ENCODE measurements around the gene SPSB1.
A peak's percentile ranks its signal among the peaks of the same experiment; 100 is the strongest.

Gene SPSB1

DNA sequence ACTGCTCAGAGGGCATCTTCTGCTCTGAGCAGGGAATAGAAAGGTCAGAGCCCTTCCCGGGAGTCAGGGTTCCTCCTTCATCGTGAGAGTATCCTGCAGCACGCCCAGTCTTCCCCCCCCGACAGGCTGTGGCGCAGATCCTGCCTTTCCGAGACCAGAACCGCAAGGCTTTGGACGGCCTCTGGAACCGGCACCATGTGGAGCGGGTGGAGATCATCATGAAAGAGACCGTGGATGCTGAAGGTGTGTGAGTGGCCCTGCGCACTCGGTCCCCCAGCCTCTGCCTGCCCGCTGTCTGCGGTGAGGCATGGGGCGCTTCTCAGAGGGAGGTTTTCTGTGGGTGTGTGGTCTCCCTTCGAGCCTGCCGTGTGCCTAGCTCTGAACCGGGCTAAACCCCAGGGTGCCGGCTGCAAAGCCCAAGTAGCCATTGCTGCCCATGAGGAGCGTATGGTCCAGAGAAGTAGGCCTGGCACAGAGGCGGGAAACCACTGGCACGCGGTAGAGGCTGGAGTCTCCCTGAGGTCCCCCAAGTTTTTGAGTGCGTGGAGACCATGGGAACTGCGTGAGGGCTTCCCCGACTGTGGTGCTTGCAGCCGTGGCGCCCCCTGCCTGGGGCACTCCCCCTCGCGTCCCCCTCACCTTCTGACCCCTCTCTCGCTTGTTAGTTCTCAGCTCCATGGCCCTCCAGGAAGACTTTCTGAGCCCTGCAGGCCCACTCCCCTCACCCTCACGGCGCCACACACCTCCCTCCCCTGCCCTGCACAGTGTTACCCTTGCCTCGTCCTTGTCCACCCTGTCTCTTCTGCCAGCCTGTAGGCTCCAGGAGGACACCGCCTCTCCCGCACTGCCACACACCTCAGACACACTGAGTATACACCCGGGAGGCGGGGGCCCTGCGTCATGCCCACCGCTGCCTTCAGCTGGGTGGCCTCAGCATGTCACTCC lies 45.6 kb upstream of the SPSB1 start:
- in situ Hi-C loops (cut with MboI; ENCODE audit: low pct_unique_long_range_greater_than_20kb, low sequenced_read_pairs, unreplicated experiment): no loop called here
- DNase-seq (ENCODE audit: low spot score): no peak
- TF ChIP-seq, protein P1, sequence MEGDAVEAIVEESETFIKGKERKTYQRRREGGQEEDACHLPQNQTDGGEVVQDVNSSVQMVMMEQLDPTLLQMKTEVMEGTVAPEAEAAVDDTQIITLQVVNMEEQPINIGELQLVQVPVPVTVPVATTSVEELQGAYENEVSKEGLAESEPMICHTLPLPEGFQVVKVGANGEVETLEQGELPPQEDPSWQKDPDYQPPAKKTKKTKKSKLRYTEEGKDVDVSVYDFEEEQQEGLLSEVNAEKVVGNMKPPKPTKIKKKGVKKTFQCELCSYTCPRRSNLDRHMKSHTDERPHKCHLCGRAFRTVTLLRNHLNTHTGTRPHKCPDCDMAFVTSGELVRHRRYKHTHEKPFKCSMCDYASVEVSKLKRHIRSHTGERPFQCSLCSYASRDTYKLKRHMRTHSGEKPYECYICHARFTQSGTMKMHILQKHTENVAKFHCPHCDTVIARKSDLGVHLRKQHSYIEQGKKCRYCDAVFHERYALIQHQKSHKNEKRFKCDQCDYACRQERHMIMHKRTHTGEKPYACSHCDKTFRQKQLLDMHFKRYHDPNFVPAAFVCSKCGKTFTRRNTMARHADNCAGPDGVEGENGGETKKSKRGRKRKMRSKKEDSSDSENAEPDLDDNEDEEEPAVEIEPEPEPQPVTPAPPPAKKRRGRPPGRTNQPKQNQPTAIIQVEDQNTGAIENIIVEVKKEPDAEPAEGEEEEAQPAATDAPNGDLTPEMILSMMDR (IDR thresholded peaks at IDR 0.05; ENCODE audit: extremely low read depth, insufficient read depth, missing control alignments): no peak

GRCh38 chr1:9247894-9248293 lies 44.8 kb upstream of the SPSB1 start:
- TF ChIP-seq, protein P1 (IDR thresholded peaks at IDR 0.05; ENCODE audit: extremely low read depth, insufficient read depth, missing control alignments): no peak
- in situ Hi-C loops (cut with MboI; ENCODE audit: low pct_unique_long_range_greater_than_20kb, low sequenced_read_pairs, unreplicated experiment): no loop called here
- DNase-seq (ENCODE audit: low spot score): no peak

GRCh38 chr1:9248341-9249262 lies 44.1 kb upstream of the SPSB1 start:
- TF ChIP-seq, protein P1 (IDR thresholded peaks at IDR 0.05; ENCODE audit: extremely low read depth, insufficient read depth, missing control alignments): no peak
- in situ Hi-C loops (cut with MboI; ENCODE audit: low pct_unique_long_range_greater_than_20kb, low sequenced_read_pairs, unreplicated experiment): no loop called here
- DNase-seq (ENCODE audit: low spot score): no peak

GRCh38 chr1:9249263-9249533 lies 43.5 kb upstream of the SPSB1 start:
- DNase-seq (ENCODE audit: low spot score): no peak
- TF ChIP-seq, protein P1 (IDR thresholded peaks at IDR 0.05; ENCODE audit: extremely low read depth, insufficient read depth, missing control alignments): no peak
- in situ Hi-C loops (cut with MboI; ENCODE audit: low pct_unique_long_range_greater_than_20kb, low sequenced_read_pairs, unreplicated experiment): no loop called here

GRCh38 chr1:9249534-9250410 lies 42.9 kb upstream of the SPSB1 start:
- in situ Hi-C loops (cut with MboI; ENCODE audit: low pct_unique_long_range_greater_than_20kb, low sequenced_read_pairs, unreplicated experiment): no loop called here
- DNase-seq (ENCODE audit: low spot score): peak; percentile 66
- TF ChIP-seq, protein P1 (IDR thresholded peaks at IDR 0.05; ENCODE audit: extremely low read depth, insufficient read depth, missing control alignments): peak; percentile 73

Measured in GM13977 (cell line).